MM.1S (cell line): ENCODE measurements around the gene MYLK.

Experiments
- DNase-seq: peaks from one replicate; pipeline ENCODE4 v3.0.0-alpha.2; 2015
- H2AFZ ChIP-seq: fragments of 300-600 bp; sonication (generic); 2 replicates; pipeline ENCODE4 v1.6.0; 2016; ENCODE audit warnings: antibody characterized with exemption, low read length
- H3F3A ChIP-seq: fragments of 300-600 bp; sonication (generic); 2 replicates; pipeline ENCODE4 v1.6.1; 2016; ENCODE audit warnings: mild to moderate bottlenecking, antibody characterized with exemption, low read length, moderate library complexity, mixed read lengths; ENCODE audit not compliant: insufficient read depth
- H3K27ac ChIP-seq: fragments of 300-600 bp; sonication (generic); 2 replicates; pipeline ENCODE4 v1.5.1; 2016; ENCODE audit warnings: mild to moderate bottlenecking, low read length
- H3K27me3 ChIP-seq: fragments of 300-600 bp; sonication (generic); replicated peaks from 2 replicates; pipeline ENCODE4 v1.6.0; 2016; ENCODE audit warnings: low read length; ENCODE audit not compliant: insufficient read depth
- H3K36me3 ChIP-seq: fragments of 300-600 bp; sonication (generic); replicated peaks from 2 replicates; pipeline ENCODE4 v1.6.1; 2016; ENCODE audit warnings: mild to moderate bottlenecking, low read length, mixed read lengths; ENCODE audit not compliant: insufficient read depth
- H3K4me1 ChIP-seq: fragments of 300-600 bp; sonication (generic); 2 replicates; pipeline ENCODE4 v1.6.1; 2016; ENCODE audit warnings: low read length, mixed read lengths
- H3K4me2 ChIP-seq: fragments of 300-600 bp; sonication (generic); 2 replicates; pipeline ENCODE4 v1.6.0; 2016; ENCODE audit warnings: low read depth, low read length
- H3K4me3 ChIP-seq: fragments of 300-600 bp; sonication (generic); 2 replicates; pipeline ENCODE4 v1.5.1; 2016; ENCODE audit warnings: low read length, mixed read lengths
- H3K79me2 ChIP-seq: fragments of 300-600 bp; sonication (generic); 2 replicates; pipeline ENCODE4 v1.6.1; 2016; ENCODE audit warnings: mixed run types, low read length, mixed read lengths
- H3K9ac ChIP-seq: fragments of 300-600 bp; sonication (generic); 2 replicates; pipeline ENCODE4 v1.6.1; 2016; ENCODE audit warnings: low read length, mixed read lengths
- H3K9me2 ChIP-seq: fragments of 300-600 bp; sonication (generic); replicated peaks from 2 replicates; pipeline ENCODE4 v1.6.1; 2016; ENCODE audit warnings: mild to moderate bottlenecking, low read length, mixed read lengths; ENCODE audit not compliant: insufficient read depth
- H3K9me3 ChIP-seq: fragments of 300-600 bp; sonication (generic); replicated peaks from 2 replicates; pipeline ENCODE4 v1.6.1; 2016; ENCODE audit warnings: mild to moderate bottlenecking, low read length, mixed read lengths; ENCODE audit not compliant: insufficient read depth
- H4K20me1 ChIP-seq: fragments of 300-600 bp; sonication (generic); 2 replicates; pipeline ENCODE4 v1.6.1; 2016; ENCODE audit warnings: mild to moderate bottlenecking, low read length, moderate library complexity, mixed read lengths; ENCODE audit not compliant: insufficient read depth
- EZH2 ChIP-seq: fragments of 300-600 bp; sonication (generic); optimal IDR thresholded peaks from 2 replicates; pipeline ENCODE3; 2017; ENCODE audit warnings: low read depth, mild to moderate bottlenecking, antibody characterized with exemption, low read length, mixed read lengths
- EZH2phosphoT487 ChIP-seq: fragments of 300-600 bp; sonication (generic); IDR thresholded peaks from 2 replicates; pipeline ENCODE4 v1.6.1; 2018; ENCODE audit warnings: antibody characterized with exemption, low read length
- TF ChIP-seq, protein P1 (sequence below): fragments of 300-600 bp; sonication (generic); IDR thresholded peaks from 2 replicates; pipeline ENCODE4 v1.5.1; 2016; ENCODE audit warnings: antibody characterized with exemption, low read length, mixed read lengths

The MYLK gene

DNA sequence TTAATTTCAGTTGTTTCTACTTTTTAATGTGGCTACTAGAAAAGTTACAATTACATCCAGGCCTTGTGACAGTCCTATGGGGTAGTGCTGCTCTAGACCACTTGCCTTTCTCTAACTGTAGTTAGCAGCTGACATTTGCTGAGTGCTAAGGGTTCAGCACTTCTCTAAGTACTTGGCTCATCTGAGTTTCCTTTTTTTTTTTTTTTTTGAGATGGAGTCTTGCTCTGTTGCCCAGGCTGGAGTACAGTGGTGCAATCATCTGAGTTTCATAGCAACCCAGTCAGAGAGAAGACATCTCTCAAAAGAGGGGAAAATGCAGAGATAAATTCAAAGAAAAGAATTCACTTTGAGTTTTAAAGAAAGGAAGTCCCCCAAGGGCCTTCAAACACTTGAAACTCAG, 130.8 kb downstream of the MYLK start:
- Histone ChIP-seq H3K9ac (no peak overlapping the region), H4K20me1 (no peaks in the 10 kb centered on the region), H3K79me2 (no peaks in the 10 kb centered on the region), H3K27ac (no peak overlapping the region), H3K4me1 (peaks cover 24% of the 10 kb centered on the region), H3K36me3 (no peaks in the 10 kb centered on the region), H3K9me2 (no peaks in the 10 kb centered on the region), H3K4me3 (no peak overlapping the region), H2AFZ (no peak overlapping the region), H3K4me2 (no peak overlapping the region), H3K9me3 (no peaks in the 10 kb centered on the region), H3F3A (peaks cover 10% of the 10 kb centered on the region; the same call in 1 of the 2 replicates), H3K27me3 (no peaks in the 10 kb centered on the region)
- TF ChIP-seq, protein P1, sequence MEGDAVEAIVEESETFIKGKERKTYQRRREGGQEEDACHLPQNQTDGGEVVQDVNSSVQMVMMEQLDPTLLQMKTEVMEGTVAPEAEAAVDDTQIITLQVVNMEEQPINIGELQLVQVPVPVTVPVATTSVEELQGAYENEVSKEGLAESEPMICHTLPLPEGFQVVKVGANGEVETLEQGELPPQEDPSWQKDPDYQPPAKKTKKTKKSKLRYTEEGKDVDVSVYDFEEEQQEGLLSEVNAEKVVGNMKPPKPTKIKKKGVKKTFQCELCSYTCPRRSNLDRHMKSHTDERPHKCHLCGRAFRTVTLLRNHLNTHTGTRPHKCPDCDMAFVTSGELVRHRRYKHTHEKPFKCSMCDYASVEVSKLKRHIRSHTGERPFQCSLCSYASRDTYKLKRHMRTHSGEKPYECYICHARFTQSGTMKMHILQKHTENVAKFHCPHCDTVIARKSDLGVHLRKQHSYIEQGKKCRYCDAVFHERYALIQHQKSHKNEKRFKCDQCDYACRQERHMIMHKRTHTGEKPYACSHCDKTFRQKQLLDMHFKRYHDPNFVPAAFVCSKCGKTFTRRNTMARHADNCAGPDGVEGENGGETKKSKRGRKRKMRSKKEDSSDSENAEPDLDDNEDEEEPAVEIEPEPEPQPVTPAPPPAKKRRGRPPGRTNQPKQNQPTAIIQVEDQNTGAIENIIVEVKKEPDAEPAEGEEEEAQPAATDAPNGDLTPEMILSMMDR: no peak
- TF ChIP-seq EZH2 (no peak), EZH2phosphoT487 (no peak)
- no peak for DNase-seq

DNA sequence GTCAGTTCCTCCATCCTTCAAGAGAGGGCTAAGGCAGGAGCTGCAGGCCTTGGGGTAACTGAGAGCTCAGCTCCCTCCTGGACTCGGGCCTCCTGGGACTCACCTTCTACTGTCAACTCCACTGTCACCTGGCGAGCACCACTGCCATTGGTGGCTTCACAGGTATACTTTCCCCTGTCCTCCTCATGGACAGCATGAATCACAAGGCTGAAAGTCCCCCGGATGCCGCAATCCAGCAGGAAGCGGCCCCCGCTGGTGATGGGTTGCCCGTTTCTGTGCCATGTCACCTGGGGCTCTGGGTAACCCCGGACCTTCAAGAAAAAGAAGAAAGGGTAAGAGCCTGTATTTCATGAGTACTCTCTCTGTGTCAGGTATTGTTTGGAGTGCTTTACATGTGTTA, 131.9 kb downstream of the MYLK start:
- Histone ChIP-seq H3K4me2 (no peak overlapping the region), H4K20me1 (no peaks in the 10 kb centered on the region), H3K79me2 (no peaks in the 10 kb centered on the region)

DNA sequence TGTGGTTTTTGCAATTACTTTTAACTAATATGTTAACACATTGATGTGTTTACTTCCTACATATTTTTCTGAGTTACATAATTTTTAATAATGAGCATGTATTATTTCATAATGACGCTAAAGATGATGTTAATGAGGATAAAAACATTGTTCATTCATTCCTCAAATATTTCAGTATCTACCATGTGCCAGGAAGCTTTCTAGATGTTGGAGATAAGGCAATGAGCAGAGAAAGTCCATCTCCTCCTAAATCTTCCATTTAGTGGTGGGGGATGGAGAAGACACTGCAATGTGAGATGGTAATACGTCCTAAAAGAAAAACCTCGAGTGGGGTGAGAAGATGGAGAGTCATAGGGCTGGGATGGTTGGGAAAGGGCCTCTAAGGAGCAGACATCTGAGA, 132.7 kb downstream of the MYLK start:
- H3K9ac ChIP-seq: no peak overlapping the region
- no peaks in the 10 kb centered on the region for H4K20me1 ChIP-seq
- H3K4me1 ChIP-seq: peaks cover 7% of the 10 kb centered on the region
- H3K9me3 ChIP-seq: no peaks in the 10 kb centered on the region
- TF ChIP-seq, protein P1: no peak
- TF ChIP-seq EZH2phosphoT487 (no peak), EZH2 (no peak)
- no peaks in the 10 kb centered on the region for H3K9me2 ChIP-seq
- no peak overlapping the region for H3K4me2 ChIP-seq
- H3K4me3 ChIP-seq: no peak overlapping the region
- no peaks in the 10 kb centered on the region for H3K36me3 ChIP-seq
- H3K27me3 ChIP-seq: no peaks in the 10 kb centered on the region
- 0 out of 2 replicates have a peak, but pooled peaks cover 1% of the 10 kb centered on the region for H3F3A ChIP-seq
- H3K79me2 ChIP-seq: no peaks in the 10 kb centered on the region
- no peak overlapping the region for H3K27ac ChIP-seq
- H2AFZ ChIP-seq: no peak overlapping the region
- no peak for DNase-seq

More for the DNA sequence above, 131.9 kb downstream of the MYLK start:
- peaks cover 9% of the 10 kb centered on the region; the same call in 1 of the 2 replicates for H3F3A ChIP-seq
- H3K36me3 ChIP-seq: no peaks in the 10 kb centered on the region
- H3K9ac ChIP-seq: no peak overlapping the region
- H3K27me3 ChIP-seq: no peaks in the 10 kb centered on the region
- no peak overlapping the region for H3K27ac ChIP-seq
- H3K9me3 ChIP-seq: no peaks in the 10 kb centered on the region
- H3K9me2 ChIP-seq: no peaks in the 10 kb centered on the region
- DNase-seq: no peak
- H3K4me3 ChIP-seq: no peak overlapping the region
- peaks cover 14% of the 10 kb centered on the region for H3K4me1 ChIP-seq
- no peak for TF ChIP-seq EZH2
- TF ChIP-seq, protein P1: no peak
- TF ChIP-seq EZH2phosphoT487: no peak
- H2AFZ ChIP-seq: no peak overlapping the region
